ENCODE measurements around the gene HEMK1. TPM values are rescaled to one million over a fixed set of nuclear protein-coding genes. Genes with fewer than 3 reads are reported as not detected.

The HEMK1 gene
- total RNA-seq, 1 experiment from 2014 or later = 12.6 TPM

- no peak overlapping the region for H3K4me3 Mint-ChIP-seq (ENCODE audit: unreplicated experiment)
- POLR2A ChIA-PET = interaction anchor here (1.0 kb wide), 1 partner anchor 57 kb away, joined by 3 read pairs; the partner anchor contains the start of gene HEMK1
Measured at GRCh38 chr3:50625231-50626182, 56.2 kb downstream of the HEMK1 start.

GRCh38 chr3:50626401-50626800, 57.1 kb downstream of the HEMK1 start:
- H3K4me3 ChIP-seq (ENCODE audit: low read depth, low read length) = no peak overlapping the region
- peaks cover 11% of the 10 kb centered on the region for H3K36me3 Mint-ChIP-seq (ENCODE audit: insufficient read depth, unreplicated experiment)
- no peak overlapping the region for H3K27ac Mint-ChIP-seq (ENCODE audit: unreplicated experiment)
- no peaks in the 10 kb centered on the region for H3K27me3 Mint-ChIP-seq (ENCODE audit: insufficient read depth, unreplicated experiment)
- no TSS peak for BruUV-seq (replicated peaks)
- intact Hi-C loops (cut with micrococcal nuclease; ENCODE audit: unreplicated experiment) = no loop called here
- DNase-seq = no peak
- no peaks in the 10 kb centered on the region for H3K27me3 ChIP-seq (replicated peaks; ENCODE audit: control insufficient read depth, insufficient read depth, low read length)
- CTCF ChIA-PET = interaction anchor here (0.6 to 0.7 kb wide), 2 partner anchors 305 to 1316 kb away, joined by 3 to 6 read pairs; partner anchors contain the start of gene PARP3
- peaks cover 17% of the 10 kb centered on the region for H3K4me1 Mint-ChIP-seq (ENCODE audit: low read depth, unreplicated experiment)
- H3K9me3 Mint-ChIP-seq (ENCODE audit: unreplicated experiment) = no peaks in the 10 kb centered on the region
- no peaks in the 10 kb centered on the region; the same call in 1 of the 2 replicates for H3K36me3 ChIP-seq (ENCODE audit: control insufficient read depth, insufficient read depth, low read length)
- no peaks in the 10 kb centered on the region for H3K9me3 ChIP-seq
- POLR2A ChIA-PET = no interaction called here
- peaks cover 12% of the 10 kb centered on the region for H3K4me1 ChIP-seq
- no peak overlapping the region for H3K4me3 Mint-ChIP-seq (ENCODE audit: unreplicated experiment)
- no peak for TF ChIP-seq CTCF (IDR thresholded peaks at IDR 0.05; ENCODE audit: insufficient read depth in 1 of 2, low read depth in 1 of 2, low read length in 1 of 2, severe bottlenecking in 1 of 2, unreplicated experiment in 1 of 2)

More at GRCh38 chr3:50625231-50626182, 56.2 kb downstream of the HEMK1 start:
- Histone ChIP-seq H3K4me1 (peaks cover 12% of the 10 kb centered on the region), H3K4me3 (ENCODE audit: low read depth, low read length) (no peak overlapping the region), H3K9me3 (no peaks in the 10 kb centered on the region), H3K27me3 (replicated peaks; ENCODE audit: control insufficient read depth, insufficient read depth, low read length) (no peaks in the 10 kb centered on the region), H3K36me3 (ENCODE audit: control insufficient read depth, insufficient read depth, low read length) (no peaks in the 10 kb centered on the region; the same call in 1 of the 2 replicates)
- H3K27me3 Mint-ChIP-seq (ENCODE audit: insufficient read depth, unreplicated experiment) = no peaks in the 10 kb centered on the region
- CTCF ChIA-PET = interaction anchor here (0.6 to 1.3 kb wide), 3 partner anchors 9 to 427 kb away, joined by 3 to 6 read pairs (median 3); no protein-coding TSS in a partner anchor
- no TSS peak for BruUV-seq (replicated peaks)
- H3K9me3 Mint-ChIP-seq (ENCODE audit: unreplicated experiment) = no peaks in the 10 kb centered on the region
- intact Hi-C loops (cut with micrococcal nuclease; ENCODE audit: unreplicated experiment) = no loop called here
- TF ChIP-seq CTCF (IDR thresholded peaks at IDR 0.05; ENCODE audit: insufficient read depth in 1 of 2, low read depth in 1 of 2, low read length in 1 of 2, severe bottlenecking in 1 of 2, unreplicated experiment in 1 of 2) = no peak
- peaks cover 17% of the 10 kb centered on the region for H3K4me1 Mint-ChIP-seq (ENCODE audit: low read depth, unreplicated experiment)
- no peak for DNase-seq
- H3K36me3 Mint-ChIP-seq (ENCODE audit: insufficient read depth, unreplicated experiment) = peaks cover 14% of the 10 kb centered on the region
- no peak overlapping the region for H3K27ac Mint-ChIP-seq (ENCODE audit: unreplicated experiment)

DNA sequence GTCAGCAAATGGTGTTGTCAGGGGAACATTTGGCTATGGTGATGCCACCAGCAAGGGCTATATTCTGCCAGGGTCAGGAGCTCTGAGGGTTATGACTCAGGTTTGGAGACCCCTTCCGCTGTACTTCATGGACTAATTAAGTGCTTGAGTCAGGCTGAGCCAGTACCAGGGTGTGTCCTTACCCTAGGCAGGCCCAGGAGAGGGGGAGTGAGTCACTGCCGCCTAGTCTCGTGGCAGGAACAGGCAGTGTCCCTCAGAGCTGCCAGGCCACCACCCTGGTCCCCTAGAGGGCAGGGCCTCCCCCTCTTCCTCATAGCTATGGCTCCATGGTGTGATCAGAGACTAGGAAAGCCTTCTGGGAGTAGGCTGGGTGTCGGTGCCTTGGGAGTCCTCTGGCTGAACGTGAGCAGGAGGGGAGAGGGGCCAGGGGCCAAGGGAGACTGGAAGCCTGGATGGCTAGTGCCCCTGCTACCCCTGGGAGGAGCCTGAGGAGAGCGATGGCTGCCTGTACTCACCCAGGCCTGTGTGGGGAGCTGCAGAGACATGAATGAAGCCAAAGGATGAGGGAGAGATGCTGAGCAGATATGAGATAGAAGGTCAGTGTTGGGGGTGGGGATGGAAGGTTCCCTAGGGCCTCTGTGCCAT, 58.2 kb downstream of the HEMK1 start:
- H3K27ac Mint-ChIP-seq (ENCODE audit: unreplicated experiment) = no peak overlapping the region
- H3K4me1 ChIP-seq = peaks cover 12% of the 10 kb centered on the region
- no peak for DNase-seq
- no peaks in the 10 kb centered on the region for H3K9me3 ChIP-seq
- peaks cover 17% of the 10 kb centered on the region for H3K4me1 Mint-ChIP-seq (ENCODE audit: low read depth, unreplicated experiment)
- H3K27me3 ChIP-seq (replicated peaks; ENCODE audit: control insufficient read depth, insufficient read depth, low read length) = no peaks in the 10 kb centered on the region
- H3K4me3 Mint-ChIP-seq (ENCODE audit: unreplicated experiment) = no peak overlapping the region
- intact Hi-C loops (cut with micrococcal nuclease; ENCODE audit: unreplicated experiment) = no loop called here
- H3K4me3 ChIP-seq (ENCODE audit: low read depth, low read length) = no peak overlapping the region
- H3K36me3 Mint-ChIP-seq (ENCODE audit: insufficient read depth, unreplicated experiment) = peaks cover 14% of the 10 kb centered on the region
- ChIA-PET CTCF (no interaction called here), POLR2A (no interaction called here)
- no peaks in the 10 kb centered on the region for H3K27me3 Mint-ChIP-seq (ENCODE audit: insufficient read depth, unreplicated experiment)
- BruUV-seq (replicated peaks) = no TSS peak
- H3K36me3 ChIP-seq (ENCODE audit: control insufficient read depth, insufficient read depth, low read length) = no peaks in the 10 kb centered on the region; the same call in 1 of the 2 replicates
- peak in 1 of 2 experiments; percentile 25 for TF ChIP-seq CTCF (IDR thresholded peaks at IDR 0.05; ENCODE audit: insufficient read depth in 1 of 2, low read depth in 1 of 2, low read length in 1 of 2, severe bottlenecking in 1 of 2, unreplicated experiment in 1 of 2)
- no peaks in the 10 kb centered on the region for H3K9me3 Mint-ChIP-seq (ENCODE audit: unreplicated experiment)
